SK-N-SH treated with all-trans-retinoic acid at 6 μM for 48 hours (cell line): Measurements from ENCODE around the gene GLI3.

Experiments
- ATAC-seq: fragments of 200-7000 bp; cut with Tn5 transposase; 3 replicates; pipeline ENCODE4 v1.9.1; 2020; ENCODE audit warnings: mild to moderate bottlenecking, moderate library complexity
- ARNTL ChIP-seq: fragments of 450-650 bp; formaldehyde crosslinking; IDR thresholded peaks from 2 replicates; pipeline ENCODE4 v1.5.0; 2020; ENCODE audit warnings: low read depth, mild to moderate bottlenecking, moderate library complexity, borderline replicate concordance
- BACH2 ChIP-seq: fragments of 250-450 bp; sonication (Bioruptor Pico); IDR thresholded peaks from 2 replicates; pipeline ENCODE4 v1.9.0; 2021; ENCODE audit warnings: mild to moderate bottlenecking, borderline replicate concordance
- CSDC2 ChIP-seq: fragments of 250-450 bp; sonication (Bioruptor Pico); IDR thresholded peaks from 2 replicates; pipeline ENCODE4 v1.5.0; 2020; ENCODE audit warnings: mild to moderate bottlenecking, moderate library complexity
- ESRRG ChIP-seq: fragments of 250-450 bp; sonication (Bioruptor Pico); IDR thresholded peaks from 2 replicates; pipeline ENCODE4 v1.6.1; 2021; ENCODE audit warnings: mild to moderate bottlenecking
- GLIS3 ChIP-seq: fragments of 250-450 bp; sonication (Bioruptor Pico); IDR thresholded peaks from 2 replicates; pipeline ENCODE4 v1.5.0; 2020; ENCODE audit warnings: mild to moderate bottlenecking, moderate library complexity
- ISL1 ChIP-seq: fragments of 250-450 bp; sonication (Bioruptor Pico); IDR thresholded peaks from 2 replicates; pipeline ENCODE4 v2.1.2; 2022; ENCODE audit warnings: mild to moderate bottlenecking, moderate library complexity
- OSR1 ChIP-seq: fragments of 250-450 bp; sonication (Bioruptor Pico); IDR thresholded peaks from 2 replicates; pipeline ENCODE4 v1.8.0; 2022; ENCODE audit warnings: moderate library complexity, mild to moderate bottlenecking, inconsistent platforms
- PPARA ChIP-seq: fragments of 250-450 bp; sonication (Bioruptor Pico); IDR thresholded peaks from 2 replicates; pipeline ENCODE4 v1.5.0; 2020; ENCODE audit warnings: mild to moderate bottlenecking, borderline replicate concordance
- RARB ChIP-seq: fragments of 250-450 bp; sonication (Bioruptor Pico); IDR thresholded peaks from 2 replicates; pipeline ENCODE4 v1.8.0; 2021; ENCODE audit warnings: mild to moderate bottlenecking, moderate library complexity
- SNAI2 ChIP-seq: fragments of 250-450 bp; sonication (Bioruptor Pico); IDR thresholded peaks from 2 replicates; pipeline ENCODE4 v1.5.0; 2020; ENCODE audit warnings: mild to moderate bottlenecking, moderate library complexity
- TCF4 ChIP-seq: fragments of 250-450 bp; sonication (Bioruptor Pico); IDR thresholded peaks from 2 replicates; pipeline ENCODE4 v1.8.0; 2021; ENCODE audit warnings: mild to moderate bottlenecking, moderate library complexity, borderline replicate concordance
- TOX ChIP-seq: fragments of 250-450 bp; sonication (Bioruptor Pico); IDR thresholded peaks from 2 replicates; pipeline ENCODE4 v1.8.0; 2021; ENCODE audit warnings: mild to moderate bottlenecking, moderate library complexity, borderline replicate concordance
- ZC3H10 ChIP-seq: fragments of 250-450 bp; sonication (Bioruptor Pico); IDR thresholded peaks from 2 replicates; pipeline ENCODE4 v1.5.1; 2021; ENCODE audit warnings: mild to moderate bottlenecking, moderate library complexity
- ZFP3 ChIP-seq: fragments of 250-450 bp; sonication (Bioruptor Pico); IDR thresholded peaks from 2 replicates; pipeline ENCODE4 v1.5.0; 2020; ENCODE audit warnings: mild to moderate bottlenecking, moderate library complexity
- ZNF565 ChIP-seq: fragments of 450-650 bp; formaldehyde crosslinking; conservative IDR thresholded peaks from 2 replicates; pipeline ENCODE4 v1.5.0; 2020; ENCODE audit warnings: low read depth, mild to moderate bottlenecking, moderate library complexity
- ZNF70 ChIP-seq: fragments of 450-650 bp; formaldehyde crosslinking; IDR thresholded peaks from 2 replicates; pipeline ENCODE4 v1.5.0; 2020; ENCODE audit warnings: mild to moderate bottlenecking, moderate library complexity
- ZNF8 ChIP-seq: fragments of 450-650 bp; formaldehyde crosslinking; IDR thresholded peaks from 2 replicates; pipeline ENCODE4 v1.5.0; 2020; ENCODE audit warnings: mild to moderate bottlenecking, moderate library complexity
- TF ChIP-seq, protein P1 (sequence below): fragments of 250-450 bp; sonication (Bioruptor Pico); IDR thresholded peaks from 2 replicates; pipeline ENCODE4 v1.8.0; 2021; ENCODE audit warnings: low read depth, mild to moderate bottlenecking, moderate library complexity, borderline replicate concordance
- TF ChIP-seq, protein P2 (sequence below): fragments of 250-450 bp; sonication (Bioruptor Pico); IDR thresholded peaks from 2 replicates; pipeline ENCODE4 v1.5.1; 2020; ENCODE audit warnings: low read depth, mild to moderate bottlenecking, moderate library complexity
- TF ChIP-seq, protein P3 (sequence below): fragments of 250-450 bp; sonication (Bioruptor Pico); IDR thresholded peaks from 2 replicates; pipeline ENCODE4 v1.5.0; 2020; ENCODE audit warnings: mild to moderate bottlenecking, moderate library complexity
- TF ChIP-seq, protein P4 (sequence below): fragments of 250-450 bp; sonication (Bioruptor Pico); IDR thresholded peaks from 2 replicates; pipeline ENCODE4 v1.5.1; 2021; ENCODE audit warnings: mild to moderate bottlenecking, moderate library complexity

GLI3 gene

DNA sequence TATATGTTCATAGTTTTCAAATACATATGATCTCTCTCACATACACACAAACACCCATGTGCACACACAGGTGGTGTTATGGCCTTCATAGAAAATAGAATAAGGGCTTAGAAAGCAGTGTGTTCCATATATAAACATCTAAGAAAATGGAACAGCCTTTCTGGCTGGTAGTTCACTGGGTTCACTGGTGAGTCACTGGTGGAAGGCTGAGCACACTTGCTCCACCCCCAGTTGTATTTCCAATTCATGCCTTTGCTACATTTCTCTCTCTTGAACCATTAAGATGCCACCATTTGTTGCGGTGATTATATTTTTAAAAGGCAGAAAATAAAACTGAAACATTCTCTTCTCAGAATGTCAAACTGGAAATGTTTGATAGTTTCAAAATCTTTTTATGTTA lies 252.1 kb downstream of the GLI3 start (continued):
- TF ChIP-seq, protein P1, sequence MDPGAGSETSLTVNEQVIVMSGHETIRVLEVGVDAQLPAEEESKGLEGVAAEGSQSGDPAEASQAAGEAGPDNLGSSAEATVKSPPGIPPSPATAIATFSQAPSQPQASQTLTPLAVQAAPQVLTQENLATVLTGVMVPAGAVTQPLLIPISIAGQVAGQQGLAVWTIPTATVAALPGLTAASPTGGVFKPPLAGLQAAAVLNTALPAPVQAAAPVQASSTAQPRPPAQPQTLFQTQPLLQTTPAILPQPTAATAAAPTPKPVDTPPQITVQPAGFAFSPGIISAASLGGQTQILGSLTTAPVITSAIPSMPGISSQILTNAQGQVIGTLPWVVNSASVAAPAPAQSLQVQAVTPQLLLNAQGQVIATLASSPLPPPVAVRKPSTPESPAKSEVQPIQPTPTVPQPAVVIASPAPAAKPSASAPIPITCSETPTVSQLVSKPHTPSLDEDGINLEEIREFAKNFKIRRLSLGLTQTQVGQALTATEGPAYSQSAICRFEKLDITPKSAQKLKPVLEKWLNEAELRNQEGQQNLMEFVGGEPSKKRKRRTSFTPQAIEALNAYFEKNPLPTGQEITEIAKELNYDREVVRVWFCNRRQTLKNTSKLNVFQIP (CRISPR knock-in tag): no peak
- TF ChIP-seq ZC3H10 (CRISPR knock-in tag): no peak
- no peak for TF ChIP-seq CSDC2 (CRISPR knock-in tag)
- no peak for TF ChIP-seq BACH2
- no peak for TF ChIP-seq ESRRG (CRISPR knock-in tag)

DNA sequence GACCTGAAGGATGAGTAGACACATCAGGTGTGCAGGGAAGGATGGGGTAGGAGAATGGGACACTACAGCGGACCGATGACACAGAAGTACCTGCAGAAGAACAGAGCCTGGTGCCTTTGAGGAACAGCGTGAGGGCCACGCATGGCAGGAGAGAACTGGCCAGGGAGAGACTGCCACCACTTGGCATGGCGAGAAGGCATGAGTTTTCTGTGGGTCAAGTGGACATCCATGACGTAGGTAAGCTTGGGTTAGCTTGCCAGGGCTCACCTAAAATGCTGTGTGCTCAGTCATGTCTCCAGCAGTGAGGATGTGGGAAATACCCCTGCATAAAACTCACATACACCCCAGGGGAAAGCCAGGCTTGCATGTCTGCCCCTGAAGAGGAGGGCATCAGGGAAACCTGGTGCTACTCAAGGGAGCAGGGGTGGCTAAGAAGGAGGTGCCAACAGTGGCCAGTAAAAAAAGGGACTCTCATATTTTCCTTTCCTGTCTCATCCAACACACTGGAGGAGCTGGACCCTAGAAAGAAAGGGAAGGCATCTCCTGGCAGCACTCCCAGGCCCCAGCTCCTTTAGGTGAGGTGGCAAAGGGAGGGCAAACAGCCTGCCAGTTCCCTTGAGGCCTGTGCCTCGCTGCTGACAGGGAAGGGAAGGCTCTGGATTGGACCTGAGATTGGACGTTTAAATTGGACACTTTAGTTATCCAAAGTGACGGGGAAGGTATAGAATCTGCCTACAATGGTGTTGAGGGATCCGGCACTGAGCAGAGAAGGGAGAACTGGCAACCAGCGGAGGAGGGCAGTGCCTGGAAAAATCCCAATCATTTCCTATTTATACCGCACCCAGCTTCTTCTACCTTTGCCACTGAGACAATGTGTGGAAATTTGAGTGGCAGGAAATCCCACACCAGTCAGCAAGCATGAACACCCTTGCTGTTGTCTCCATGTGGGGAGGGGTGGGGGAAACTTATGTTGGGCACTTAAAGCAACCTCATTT lies 255.7 kb downstream of the GLI3 start:
- no peak for ATAC-seq
- TF ChIP-seq BACH2 (no peak), ISL1 (CRISPR knock-in tag) (no peak), ZC3H10 (CRISPR knock-in tag) (no peak), ZNF70 (CRISPR knock-in tag) (no peak), PPARA (no peak), RARB (CRISPR knock-in tag) (no peak), CSDC2 (CRISPR knock-in tag) (no peak)
- TF ChIP-seq, protein P2, sequence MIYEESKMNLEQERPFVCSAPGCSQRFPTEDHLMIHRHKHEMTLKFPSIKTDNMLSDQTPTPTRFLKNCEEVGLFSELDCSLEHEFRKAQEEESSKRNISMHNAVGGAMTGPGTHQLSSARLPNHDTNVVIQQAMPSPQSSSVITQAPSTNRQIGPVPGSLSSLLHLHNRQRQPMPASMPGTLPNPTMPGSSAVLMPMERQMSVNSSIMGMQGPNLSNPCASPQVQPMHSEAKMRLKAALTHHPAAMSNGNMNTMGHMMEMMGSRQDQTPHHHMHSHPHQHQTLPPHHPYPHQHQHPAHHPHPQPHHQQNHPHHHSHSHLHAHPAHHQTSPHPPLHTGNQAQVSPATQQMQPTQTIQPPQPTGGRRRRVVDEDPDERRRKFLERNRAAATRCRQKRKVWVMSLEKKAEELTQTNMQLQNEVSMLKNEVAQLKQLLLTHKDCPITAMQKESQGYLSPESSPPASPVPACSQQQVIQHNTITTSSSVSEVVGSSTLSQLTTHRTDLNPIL: no peak
- TF ChIP-seq, all 23 proteins: peak for 0

DNA sequence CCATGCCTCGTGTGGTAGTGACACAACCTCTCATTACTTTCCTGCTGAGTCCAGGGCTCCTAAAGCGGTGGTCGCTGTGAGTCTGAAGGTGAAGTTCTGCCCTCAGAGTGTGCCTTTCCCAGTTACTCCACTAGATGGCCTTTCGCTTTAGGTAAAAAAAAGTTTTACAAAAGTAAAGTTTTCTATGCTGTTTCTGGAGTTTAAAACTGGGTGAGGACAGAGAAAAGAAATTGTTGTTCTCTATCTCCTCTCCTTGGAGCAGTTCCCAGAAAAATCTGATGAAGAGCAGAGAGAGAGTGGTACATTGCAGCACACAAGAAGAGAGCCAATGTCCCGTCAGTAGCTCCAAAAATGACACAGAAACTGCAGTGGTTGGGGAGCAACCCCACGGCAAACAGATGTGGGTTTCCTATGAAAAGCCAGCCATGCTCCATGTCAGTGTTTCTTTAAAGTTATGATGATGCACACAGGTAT lies 257.1 kb downstream of the GLI3 start:
- peak; percentile 74 for ATAC-seq
- TF ChIP-seq TOX (CRISPR knock-in tag): no peak
- no peak for TF ChIP-seq ARNTL
- no peak for TF ChIP-seq OSR1 (CRISPR knock-in tag)
- no peak for TF ChIP-seq ZFP3 (CRISPR knock-in tag)
- no peak for TF ChIP-seq ZNF8 (CRISPR knock-in tag)
- no peak for TF ChIP-seq ZNF565 (CRISPR knock-in tag)

DNA sequence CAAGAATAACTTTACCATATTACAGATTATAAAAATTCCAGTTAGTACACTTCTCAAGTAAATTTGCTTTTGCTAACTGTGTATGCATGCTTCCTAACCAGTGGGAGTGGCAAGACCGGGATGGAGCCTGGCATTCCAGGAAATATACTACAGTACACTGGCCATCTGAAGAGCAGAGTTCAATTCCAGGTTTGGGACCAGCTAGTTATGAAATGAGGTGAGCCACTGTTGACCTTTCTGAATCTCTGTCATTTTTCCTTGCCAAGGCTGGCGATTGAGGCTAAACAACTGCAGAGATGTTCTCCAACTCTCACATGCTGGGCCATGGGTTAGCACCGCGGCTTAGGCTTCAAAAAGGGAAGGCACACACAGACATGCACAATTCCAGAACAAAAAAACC lies 258.2 kb downstream of the GLI3 start:
- TF ChIP-seq ZFP3 (CRISPR knock-in tag) (no peak), BACH2 (no peak), ZNF70 (CRISPR knock-in tag) (no peak), PPARA (no peak), TOX (CRISPR knock-in tag) (no peak), SNAI2 (CRISPR knock-in tag) (no peak), TCF4 (no peak), GLIS3 (no peak), ZNF8 (CRISPR knock-in tag) (no peak), ZC3H10 (CRISPR knock-in tag) (no peak), OSR1 (CRISPR knock-in tag) (no peak)
- TF ChIP-seq, protein P2: no peak
- no peak for ATAC-seq

DNA sequence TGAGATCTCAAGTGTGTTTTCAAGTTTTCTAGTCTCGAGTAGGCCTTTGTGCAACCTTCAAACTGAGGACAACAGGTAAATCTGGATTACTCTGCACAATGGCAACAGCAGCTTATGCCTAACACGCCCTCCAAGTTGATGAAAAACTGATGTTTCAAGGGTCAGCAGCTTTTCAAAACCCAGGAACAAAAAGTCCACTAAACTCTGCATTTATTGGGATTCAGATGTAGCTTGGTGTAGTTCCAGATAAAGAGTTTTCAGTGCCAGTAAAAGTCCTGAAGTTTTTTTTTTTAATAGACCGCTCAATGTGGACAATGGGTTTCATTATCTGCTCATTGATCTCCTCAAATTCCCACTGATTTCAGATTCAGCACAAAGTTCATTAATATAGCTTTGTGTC lies 259.3 kb downstream of the GLI3 start:
- no peak for ATAC-seq
- TF ChIP-seq ISL1 (CRISPR knock-in tag) (no peak), ZNF8 (CRISPR knock-in tag) (no peak), ZNF565 (CRISPR knock-in tag) (no peak), BACH2 (no peak), PPARA (no peak), ESRRG (CRISPR knock-in tag) (no peak)
- TF ChIP-seq, protein P3, sequence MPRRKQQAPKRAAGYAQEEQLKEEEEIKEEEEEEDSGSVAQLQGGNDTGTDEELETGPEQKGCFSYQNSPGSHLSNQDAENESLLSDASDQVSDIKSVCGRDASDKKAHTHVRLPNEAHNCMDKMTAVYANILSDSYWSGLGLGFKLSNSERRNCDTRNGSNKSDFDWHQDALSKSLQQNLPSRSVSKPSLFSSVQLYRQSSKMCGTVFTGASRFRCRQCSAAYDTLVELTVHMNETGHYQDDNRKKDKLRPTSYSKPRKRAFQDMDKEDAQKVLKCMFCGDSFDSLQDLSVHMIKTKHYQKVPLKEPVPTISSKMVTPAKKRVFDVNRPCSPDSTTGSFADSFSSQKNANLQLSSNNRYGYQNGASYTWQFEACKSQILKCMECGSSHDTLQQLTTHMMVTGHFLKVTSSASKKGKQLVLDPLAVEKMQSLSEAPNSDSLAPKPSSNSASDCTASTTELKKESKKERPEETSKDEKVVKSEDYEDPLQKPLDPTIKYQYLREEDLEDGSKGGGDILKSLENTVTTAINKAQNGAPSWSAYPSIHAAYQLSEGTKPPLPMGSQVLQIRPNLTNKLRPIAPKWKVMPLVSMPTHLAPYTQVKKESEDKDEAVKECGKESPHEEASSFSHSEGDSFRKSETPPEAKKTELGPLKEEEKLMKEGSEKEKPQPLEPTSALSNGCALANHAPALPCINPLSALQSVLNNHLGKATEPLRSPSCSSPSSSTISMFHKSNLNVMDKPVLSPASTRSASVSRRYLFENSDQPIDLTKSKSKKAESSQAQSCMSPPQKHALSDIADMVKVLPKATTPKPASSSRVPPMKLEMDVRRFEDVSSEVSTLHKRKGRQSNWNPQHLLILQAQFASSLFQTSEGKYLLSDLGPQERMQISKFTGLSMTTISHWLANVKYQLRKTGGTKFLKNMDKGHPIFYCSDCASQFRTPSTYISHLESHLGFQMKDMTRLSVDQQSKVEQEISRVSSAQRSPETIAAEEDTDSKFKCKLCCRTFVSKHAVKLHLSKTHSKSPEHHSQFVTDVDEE: no peak
- TF ChIP-seq, protein P4, sequence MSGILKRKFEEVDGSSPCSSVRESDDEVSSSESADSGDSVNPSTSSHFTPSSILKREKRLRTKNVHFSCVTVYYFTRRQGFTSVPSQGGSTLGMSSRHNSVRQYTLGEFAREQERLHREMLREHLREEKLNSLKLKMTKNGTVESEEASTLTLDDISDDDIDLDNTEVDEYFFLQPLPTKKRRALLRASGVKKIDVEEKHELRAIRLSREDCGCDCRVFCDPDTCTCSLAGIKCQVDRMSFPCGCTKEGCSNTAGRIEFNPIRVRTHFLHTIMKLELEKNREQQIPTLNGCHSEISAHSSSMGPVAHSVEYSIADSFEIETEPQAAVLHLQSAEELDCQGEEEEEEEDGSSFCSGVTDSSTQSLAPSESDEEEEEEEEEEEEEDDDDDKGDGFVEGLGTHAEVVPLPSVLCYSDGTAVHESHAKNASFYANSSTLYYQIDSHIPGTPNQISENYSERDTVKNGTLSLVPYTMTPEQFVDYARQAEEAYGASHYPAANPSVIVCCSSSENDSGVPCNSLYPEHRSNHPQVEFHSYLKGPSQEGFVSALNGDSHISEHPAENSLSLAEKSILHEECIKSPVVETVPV (CRISPR knock-in tag): no peak
